Neutrophil (primary cell): ENCODE measurements around the gene VWDE.

ENCODE experiments used
- H3K27ac ChIP-seq: fragments of 200-600 bp; sonication (generic); 2 replicates; pipeline ENCODE4 v1.5.1; 2016; ENCODE audit warnings: mild to moderate bottlenecking, moderate library complexity
- H3K27me3 ChIP-seq: fragments of 200-600 bp; sonication (generic); 2 replicates; pipeline ENCODE4 v1.6.0; 2016; ENCODE audit warnings: mild to moderate bottlenecking
- H3K36me3 ChIP-seq: fragments of 200-600 bp; sonication (generic); 2 replicates; pipeline ENCODE4 v1.5.1; 2017
- H3K4me1 ChIP-seq, 2 experiments: fragments of 200-600 bp in 1 of 2; sonication (generic) in 1 of 2; 1 replicate in 1 of 2; 2 replicates in 1 of 2; pipeline versions ENCODE4 v1.5.1 to v1.6.1; 2013 to 2016; ENCODE audit warnings: low read depth in 1 of 2, low read length in 1 of 2, mild to moderate bottlenecking in 1 of 2, moderate library complexity in 1 of 2; ENCODE audit not compliant: control insufficient read depth in 1 of 2, insufficient read depth in 1 of 2
- H3K4me3 ChIP-seq, 2 experiments: fragments of 200-600 bp in 1 of 2; sonication (generic) in 1 of 2; 1 replicate in 1 of 2; 2 replicates in 1 of 2; pipeline ENCODE4 v1.5.1; 2013 to 2016; ENCODE audit warnings: low read depth in 1 of 2, low read length in 1 of 2, mild to moderate bottlenecking in 1 of 2, moderate library complexity in 1 of 2
- H3K9me3 ChIP-seq: fragments of 200-600 bp; sonication (generic); 2 replicates; pipeline ENCODE4 v1.5.1; 2016
- CTCF ChIP-seq: fragments of 200-600 bp; sonication (generic); IDR thresholded peaks from 2 replicates; pipeline ENCODE4 v1.5.1; 2016; ENCODE audit warnings: antibody characterized with exemption

The VWDE gene

GRCh38 chr7:12305502-12305901, 98.2 kb downstream of the VWDE start:
- Histone ChIP-seq H3K27ac (no peak overlapping the region), H3K4me1 (no peaks in the 10 kb centered on the region), H3K4me3 (no peak overlapping the region), H3K9me3 (no peaks in the 10 kb centered on the region), H3K27me3 (no peaks in the 10 kb centered on the region), H3K36me3 (no peaks in the 10 kb centered on the region)
- TF ChIP-seq CTCF, result no peak

GRCh38 chr7:12303495-12303894, 100.2 kb downstream of the VWDE start:
- Histone ChIP-seq H3K27me3 (no peaks in the 10 kb centered on the region), H3K4me3 (no peak overlapping the region), H3K4me1 (no peaks in the 10 kb centered on the region), H3K9me3 (no peaks in the 10 kb centered on the region), H3K36me3 (no peaks in the 10 kb centered on the region), H3K27ac (no peak overlapping the region)
- TF ChIP-seq CTCF, result no peak

- no peak overlapping the region for H3K27ac ChIP-seq
- no peaks in the 10 kb centered on the region for H3K9me3 ChIP-seq
- no peak overlapping the region for H3K4me3 ChIP-seq
- H3K36me3 ChIP-seq, result no peaks in the 10 kb centered on the region
- no peaks in the 10 kb centered on the region for H3K4me1 ChIP-seq
- H3K27me3 ChIP-seq, result no peaks in the 10 kb centered on the region
- TF ChIP-seq CTCF, result no peak
These were observed 100.6 kb downstream of the VWDE start for GRCh38 chr7:12303062-12303461.

GRCh38 chr7:12300415-12300814, 103.2 kb downstream of the VWDE start:
- TF ChIP-seq CTCF, result no peak

GRCh38 chr7:12299367-12299766, 104.3 kb downstream of the VWDE start:
- H3K27me3 ChIP-seq, result no peaks in the 10 kb centered on the region
- TF ChIP-seq CTCF, result no peak
- H3K36me3 ChIP-seq, result no peaks in the 10 kb centered on the region
- no peaks in the 10 kb centered on the region for H3K9me3 ChIP-seq
- no peak overlapping the region for H3K4me3 ChIP-seq
- H3K27ac ChIP-seq, result no peak overlapping the region
- H3K4me1 ChIP-seq, result no peaks in the 10 kb centered on the region

More at GRCh38 chr7:12300415-12300814, 103.2 kb downstream of the VWDE start:
- H3K4me3 ChIP-seq, result no peak overlapping the region
- no peaks in the 10 kb centered on the region for H3K4me1 ChIP-seq
- H3K9me3 ChIP-seq, result no peaks in the 10 kb centered on the region
- H3K36me3 ChIP-seq, result no peaks in the 10 kb centered on the region
- H3K27ac ChIP-seq, result no peak overlapping the region
- no peaks in the 10 kb centered on the region for H3K27me3 ChIP-seq
